IMR-90 (cell line): ENCODE data around the gene MALRD1. TPM values are rescaled to one million over a fixed set of nuclear protein-coding genes. Genes with fewer than 3 reads are reported as not detected.

ENCODE experiments used
- ATAC-seq: fragments of 200-7000 bp; cut with Tn5 transposase; 2 replicates; pipeline ENCODE4 v1.9.1; 2020; ENCODE audit warnings: low read depth, mild to moderate bottlenecking, moderate library complexity
- BruUV-seq: library from RNA; stranded (reverse); fragments of 400-500 nt; replicated peaks from 2 replicates; lab custom pipeline; 2021; lab: Mats Ljungman, UMichigan
- CTCF ChIA-PET: fragments of 300-600 bp; formaldehyde crosslinking; extraction: SDS; loops from one replicate; lab custom pipeline; 2021; ENCODE audit warnings: antibody characterized with exemption; lab: Yijun Ruan, JAX
- POLR2A ChIA-PET: fragments of 300-600 bp; sonication (Branson Sonifier 250); formaldehyde crosslinking; loops from one replicate; lab custom pipeline; 2022; ENCODE audit warnings: antibody characterized with exemption; ENCODE audit not compliant: unreplicated experiment; lab: Charles Lee
- DNase-seq: peaks from one replicate; pipeline ENCODE4 v3.0.0; 2013
- H2AFZ ChIP-seq: replicated peaks from 2 replicates; pipeline ENCODE3; 2013; ENCODE audit warnings: low read length, mild to moderate bottlenecking; ENCODE audit not compliant: poor library complexity
- H2AK5ac ChIP-seq: 2 replicates; pipeline ENCODE4 v1.6.1; 2013; ENCODE audit warnings: low read depth, low read length, inconsistent platforms
- H2AK9ac ChIP-seq: replicated peaks from 2 replicates; pipeline ENCODE3; 2013; ENCODE audit warnings: mild to moderate bottlenecking, low read depth, low read length, moderate library complexity; ENCODE audit not compliant: poor library complexity
- H2BK120ac ChIP-seq: 2 replicates; pipeline ENCODE4 v1.6.1; 2013; ENCODE audit warnings: low read depth, low read length, inconsistent platforms
- H2BK15ac ChIP-seq: 3 replicates; pipeline ENCODE4 v1.6.1; 2013; ENCODE audit warnings: low read depth, low read length, inconsistent platforms
- H2BK20ac ChIP-seq: 2 replicates; pipeline ENCODE4 v1.6.1; 2013; ENCODE audit warnings: low read depth, mild to moderate bottlenecking, inconsistent platforms, low read length, moderate library complexity
- H2BK5ac ChIP-seq: 2 replicates; pipeline ENCODE4 v1.6.1; 2013; ENCODE audit warnings: mild to moderate bottlenecking, low read depth, low read length, inconsistent platforms; ENCODE audit not compliant: poor library complexity, severe bottlenecking
- H3K14ac ChIP-seq: replicated peaks from 2 replicates; pipeline ENCODE4 v1.6.1; 2013; ENCODE audit warnings: low read depth, low read length, inconsistent platforms
- H3K18ac ChIP-seq: 2 replicates; pipeline ENCODE4 v1.6.1; 2013; ENCODE audit warnings: low read depth, low read length, control low read depth
- H3K23ac ChIP-seq: 2 replicates; pipeline ENCODE4 v1.6.1; 2013; ENCODE audit warnings: low read depth, low read length, inconsistent platforms
- H3K27ac ChIP-seq: 2 replicates; pipeline ENCODE4 v1.5.1; 2013; ENCODE audit warnings: mild to moderate bottlenecking, control low read depth, low read length; ENCODE audit not compliant: insufficient read depth
- H3K27me3 ChIP-seq: 2 replicates; pipeline ENCODE4 v1.6.1; 2013; ENCODE audit warnings: low read length; ENCODE audit not compliant: control insufficient read depth, insufficient read depth
- H3K36me3 ChIP-seq: 2 replicates; pipeline ENCODE4 v1.6.1; 2013; ENCODE audit warnings: low read length, mixed read lengths; ENCODE audit not compliant: control insufficient read depth, insufficient read depth
- H3K4ac ChIP-seq: 2 replicates; pipeline ENCODE4 v1.6.1; 2013; ENCODE audit warnings: low read depth, low read length, inconsistent platforms
- H3K4me1 ChIP-seq: 2 replicates; pipeline ENCODE4 v1.6.1; 2013; ENCODE audit warnings: low read length, mixed read lengths; ENCODE audit not compliant: control insufficient read depth, insufficient read depth
- H3K4me2 ChIP-seq: 2 replicates; pipeline ENCODE4 v1.6.1; 2013; ENCODE audit warnings: low read depth, mild to moderate bottlenecking, control low read depth, low read length, moderate library complexity
- H3K4me3 ChIP-seq: 2 replicates; pipeline ENCODE4 v1.5.1; 2013; ENCODE audit warnings: low read depth, mild to moderate bottlenecking, control low read depth, low read length, moderate library complexity; ENCODE audit not compliant: insufficient read depth
- H3K56ac ChIP-seq: 2 replicates; pipeline ENCODE4 v1.6.1; 2013; ENCODE audit warnings: low read length, inconsistent platforms; ENCODE audit not compliant: insufficient read depth; ENCODE audit errors: extremely low read depth
- H3K79me1 ChIP-seq, 2 experiments: 2 replicates each; pipeline ENCODE4 v1.6.1; 2013; ENCODE audit warnings: low read length in 2 of 2, inconsistent platforms in 1 of 2, low read depth in 1 of 2
- H3K9ac ChIP-seq: 2 replicates; pipeline ENCODE4 v1.6.1; 2013; ENCODE audit warnings: low read depth, low read length, control low read depth
- H3K9me1 ChIP-seq: 2 replicates; pipeline ENCODE4 v1.6.1; 2013; ENCODE audit warnings: low read length, inconsistent platforms; ENCODE audit not compliant: insufficient read depth
- H3K9me3 ChIP-seq: 2 replicates; pipeline ENCODE4 v1.6.1; 2013; ENCODE audit warnings: low read length; ENCODE audit not compliant: control insufficient read depth, insufficient read depth
- H4K20me1 ChIP-seq: 2 replicates; pipeline ENCODE4 v1.6.1; 2013; ENCODE audit warnings: low read length, inconsistent platforms; ENCODE audit not compliant: insufficient read depth
- H4K5ac ChIP-seq: 2 replicates; pipeline ENCODE4 v1.6.1; 2013; ENCODE audit warnings: mild to moderate bottlenecking, low read depth, low read length, control low read depth
- H4K8ac ChIP-seq, 2 experiments: 2 replicates each; pipeline ENCODE4 v1.6.1; 2013; ENCODE audit warnings: low read depth in 2 of 2, low read length in 2 of 2, control low read depth in 1 of 2, inconsistent platforms in 1 of 2
- H4K91ac ChIP-seq: 2 replicates; pipeline ENCODE4 v1.6.1; 2013; ENCODE audit warnings: low read depth, low read length, inconsistent platforms; ENCODE audit not compliant: insufficient read depth
- CHD1 ChIP-seq: IDR thresholded peaks from 2 replicates; pipeline ENCODE4 v1.6.1; 2012; ENCODE audit warnings: low read depth, low read length, improper control_type of control experiment
- CTCF ChIP-seq: conservative IDR thresholded peaks from 2 replicates; pipeline ENCODE4 v1.5.1; 2012; ENCODE audit warnings: mild to moderate bottlenecking, low read depth, low read length, improper control_type of control experiment
- ELK1 ChIP-seq: fragments of 150-350 bp; IDR thresholded peaks from 2 replicates; pipeline ENCODE4 v1.6.1; 2016; ENCODE audit warnings: low read depth, mild to moderate bottlenecking, low read length, moderate library complexity, borderline replicate concordance
- FOS ChIP-seq: fragments of 150-350 bp; IDR thresholded peaks from 2 replicates; pipeline ENCODE4 v1.6.1; 2016; ENCODE audit warnings: low read depth, low read length
- MXI1 ChIP-seq: IDR thresholded peaks from 2 replicates; pipeline ENCODE4 v1.6.1; 2012; ENCODE audit warnings: low read depth, mild to moderate bottlenecking, low read length, moderate library complexity, borderline replicate concordance
- POLR2A ChIP-seq: IDR thresholded peaks from 2 replicates; pipeline ENCODE4 v1.6.1; 2012; ENCODE audit warnings: mild to moderate bottlenecking, low read depth, low read length
- RFX5 ChIP-seq: IDR thresholded peaks from 2 replicates; pipeline ENCODE4 v1.8.0; 2012; ENCODE audit warnings: low read depth, mild to moderate bottlenecking, low read length, moderate library complexity
- WGBS, 2 experiments: methylation state at CpG; one replicate each; pipeline versions ENCODE4 v1.1.5 to v1.1.7; 2013; ENCODE audit warnings: missing lambda C conversion rate in 2 of 2; ENCODE audit not compliant: insufficient read length in 1 of 2; ENCODE audit errors: extremely low coverage in 2 of 2; 5-methylcytosine and 5-hydroxymethylcytosine counted together
- dilution Hi-C: fragments of 300-500 bp; cut with HindIII; formaldehyde crosslinking; loops from one replicate; pipeline ENCODE4 v1.14.3; 2018; ENCODE audit warnings: low sequenced_read_pairs; ENCODE audit not compliant: unreplicated experiment
- in situ Hi-C: fragments of 300-500 bp; cut with MboI; formaldehyde crosslinking; loops from 3 replicates; pipeline ENCODE4 v1.14.3; 2019; ENCODE audit warnings: low sequenced_read_pairs, inconsistent platforms, mixed read lengths
- intact Hi-C: fragments of 100-400 bp; cut with micrococcal nuclease; formaldehyde crosslinking; loops from 2 replicates; pipeline ENCODE4 v1.10.0; 2022
- polyA plus RNA-seq, 3 experiments: library from polyadenylated mRNA; depleted of rRNA; stranded (reverse); fragments of >200 nt; gene quantifications; 2 replicates each; pipeline ENCODE4 v1.2.3, GENCODE V29; 2012; ENCODE audit warnings: low replicate concordance in 1 of 3
- total RNA-seq: library from RNA; depleted of rRNA; stranded (reverse); fragments of >200 nt; gene quantifications from 2 replicates; pipeline ENCODE4 v1.2.3, GENCODE V29; 2012

The MALRD1 gene
- total and polyA plus RNA-seq, 2 of the 4 experiments (the other 2 are of a cell fraction): 0.34 to 1.1 TPM

- Histone ChIP-seq H4K8ac (no peak overlapping the region), H2AK5ac (no peak overlapping the region), H3K18ac (no peak overlapping the region), H4K5ac (no peak overlapping the region), H2BK5ac (no peak overlapping the region), H2AFZ (no peak overlapping the region), H3K27ac (no peak overlapping the region), H4K91ac (no peak overlapping the region), H3K36me3 (no peaks in the 10 kb centered on the region), H2AK9ac (no peak overlapping the region), H3K4ac (no peak overlapping the region), H2BK15ac (no peak overlapping the region), H4K20me1 (no peaks in the 10 kb centered on the region), H3K9ac (no peak overlapping the region), H3K9me3 (no peaks in the 10 kb centered on the region), H3K23ac (no peak overlapping the region), H3K4me1 (no peaks in the 10 kb centered on the region), H3K4me3 (no peak overlapping the region), H3K9me1 (no peaks in the 10 kb centered on the region), H3K79me1 (no peaks in the 10 kb centered on the region), H3K14ac (no peak overlapping the region), H3K27me3 (no peaks in the 10 kb centered on the region), H2BK120ac (no peak overlapping the region), H3K56ac (no peak overlapping the region), H2BK20ac (no peak overlapping the region), H3K4me2 (no peak overlapping the region)
- ChIA-PET POLR2A (no interaction called here), CTCF (no interaction called here)
- DNase-seq (no peak), ATAC-seq (no peak)
- dilution Hi-C loops (no loop called here), in situ Hi-C loops (no loop called here), intact Hi-C loops (no loop called here)
- TF ChIP-seq RFX5: no peak
- TF ChIP-seq CHD1: no peak
- TF ChIP-seq POLR2A: no peak
- no peak for TF ChIP-seq ELK1
- no peak for TF ChIP-seq FOS
- no peak for TF ChIP-seq MXI1
- TF ChIP-seq CTCF: no peak
- 70% methylated on average over 3 of the region's 5 CpGs; no CpG with 5 or more reads in 1 of the 2 experiments for WGBS, 2 experiments
- no TSS peak for BruUV-seq
Observed at GRCh38 chr10:19283786-19284185, 235.2 kb downstream of the MALRD1 start.
